Peyer's patch (tissue), 4 donors: ENCODE data around the gene NAT10. TPM values are rescaled to one million over a fixed set of nuclear protein-coding genes. Genes with fewer than 3 reads are reported as not detected.

Source experiments
- DNase-seq, 3 donors: peaks; one replicate each; pipeline ENCODE4 v3.0.0-alpha.2; 2017 to 2019
- H3K27ac ChIP-seq, 4 donors: fragments of 200-600 bp; sonication (generic); one replicate each; pipeline ENCODE4 v1.5.1; 2016 to 2019
- H3K27me3 ChIP-seq, 2 donors: fragments of 200-600 bp; sonication (generic); one replicate each; pipeline ENCODE4 v1.5.1; 2019
- H3K36me3 ChIP-seq, 3 donors: fragments of 200-600 bp; sonication (generic); one replicate each; pipeline ENCODE4 v1.5.1; 2016 to 2019
- H3K4me1 ChIP-seq, 4 donors: fragments of 200-600 bp; sonication (generic); one replicate each; pipeline ENCODE4 v1.5.1; 2016 to 2019
- H3K4me3 ChIP-seq, 4 donors: fragments of 200-600 bp; sonication (generic); 1 replicate in 3 of 4; 2 replicates in 1 of 4; pipeline ENCODE4 v1.5.1; 2016 to 2019; ENCODE audit warnings: mild to moderate bottlenecking in 1 of 4
- H3K9me3 ChIP-seq, 4 donors: fragments of 200-600 bp; sonication (generic); one replicate each; pipeline ENCODE4 v1.5.1; 2016 to 2019; ENCODE audit warnings: mild to moderate bottlenecking in 1 of 4
- POLR2A ChIP-seq, 2 donors: fragments of 450-650 bp; IDR thresholded peaks; one replicate each; pipeline ENCODE4 v1.5.1; 2017; ENCODE audit warnings: antibody characterized with exemption in 2 of 2, mild to moderate bottlenecking in 2 of 2, moderate library complexity in 2 of 2
- total RNA-seq, 4 donors: library from RNA; depleted of rRNA; stranded (reverse); fragments of >200 nt; gene quantifications; one replicate each; pipeline ENCODE4 v1.1.0, GENCODE V29; 2016
- TF ChIP-seq, protein P1 (sequence below), 6 experiments: fragments of 450-650 bp in 4 of 6; fragments of 200-600 bp in 2 of 6; sonication (generic) in 1 of 6; IDR thresholded peaks; one replicate each; pipeline ENCODE4 v1.5.1; 2017 to 2019; ENCODE audit warnings: antibody characterized with exemption in 6 of 6, mild to moderate bottlenecking in 3 of 6, moderate library complexity in 1 of 6

NAT10 gene
- total RNA-seq, 4 donors from 2014 or later = 13.3 to 56.9 (median 24.2) TPM

DNA sequence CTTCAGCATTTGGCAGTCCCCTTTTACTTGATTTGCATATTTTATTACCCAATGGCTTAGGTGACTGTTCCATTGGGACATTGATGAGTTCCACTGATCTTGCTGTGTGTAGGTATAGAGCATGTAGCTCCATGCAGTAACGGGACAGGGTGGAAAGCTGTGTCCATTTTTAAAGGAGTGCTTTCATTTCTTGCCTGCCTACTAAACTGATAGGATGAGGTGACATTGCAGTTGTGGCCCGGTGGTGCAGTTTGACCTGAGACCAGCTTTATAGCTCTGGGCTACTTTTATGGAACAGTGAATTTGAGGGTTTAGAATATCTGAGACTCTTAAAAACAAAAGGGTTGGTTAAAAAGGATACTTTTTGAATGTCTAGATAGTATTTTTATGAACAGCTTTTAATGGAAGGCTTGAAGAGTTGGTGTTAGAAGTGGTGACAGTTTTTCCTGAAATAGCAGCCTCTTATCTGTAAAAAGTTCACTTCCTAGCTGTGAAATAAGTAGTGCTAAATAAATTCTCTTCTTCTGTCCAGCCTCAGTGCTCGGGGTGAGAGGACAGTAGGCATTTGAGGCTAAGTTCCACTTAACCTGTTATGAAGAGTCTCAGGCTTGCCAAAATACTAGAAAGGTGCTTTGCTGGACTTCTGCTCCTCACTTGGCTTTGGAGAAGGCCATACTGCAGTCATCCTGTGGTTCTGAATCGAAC lies 27.0 kb downstream of the NAT10 start:
- Histone ChIP-seq H3K4me1 (no peaks in the 10 kb centered on the region), H3K9me3 (no peaks in the 10 kb centered on the region), H3K4me3 (no peak overlapping the region), H3K36me3 (peaks cover 0 to 89% (median 3%) of the 10 kb centered on the region in 3 donors), H3K27me3 (no peaks in the 10 kb centered on the region), H3K27ac (no peak overlapping the region)
- DNase-seq = no peak
- no peak for TF ChIP-seq POLR2A (IDR thresholded peaks at IDR 0.05)
- TF ChIP-seq, protein P1, sequence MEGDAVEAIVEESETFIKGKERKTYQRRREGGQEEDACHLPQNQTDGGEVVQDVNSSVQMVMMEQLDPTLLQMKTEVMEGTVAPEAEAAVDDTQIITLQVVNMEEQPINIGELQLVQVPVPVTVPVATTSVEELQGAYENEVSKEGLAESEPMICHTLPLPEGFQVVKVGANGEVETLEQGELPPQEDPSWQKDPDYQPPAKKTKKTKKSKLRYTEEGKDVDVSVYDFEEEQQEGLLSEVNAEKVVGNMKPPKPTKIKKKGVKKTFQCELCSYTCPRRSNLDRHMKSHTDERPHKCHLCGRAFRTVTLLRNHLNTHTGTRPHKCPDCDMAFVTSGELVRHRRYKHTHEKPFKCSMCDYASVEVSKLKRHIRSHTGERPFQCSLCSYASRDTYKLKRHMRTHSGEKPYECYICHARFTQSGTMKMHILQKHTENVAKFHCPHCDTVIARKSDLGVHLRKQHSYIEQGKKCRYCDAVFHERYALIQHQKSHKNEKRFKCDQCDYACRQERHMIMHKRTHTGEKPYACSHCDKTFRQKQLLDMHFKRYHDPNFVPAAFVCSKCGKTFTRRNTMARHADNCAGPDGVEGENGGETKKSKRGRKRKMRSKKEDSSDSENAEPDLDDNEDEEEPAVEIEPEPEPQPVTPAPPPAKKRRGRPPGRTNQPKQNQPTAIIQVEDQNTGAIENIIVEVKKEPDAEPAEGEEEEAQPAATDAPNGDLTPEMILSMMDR (IDR thresholded peaks at IDR 0.05) = no peak

GRCh38 chr11:34134765-34135164 lies 29.3 kb downstream of the NAT10 start:
- Histone ChIP-seq H3K4me3 (no peak overlapping the region), H3K36me3 (peaks cover 0 to 93% (median 3%) of the 10 kb centered on the region in 3 donors), H3K4me1 (no peaks in the 10 kb centered on the region), H3K27ac (no peak overlapping the region), H3K27me3 (no peaks in the 10 kb centered on the region), H3K9me3 (no peaks in the 10 kb centered on the region)
- TF ChIP-seq, protein P1 (IDR thresholded peaks at IDR 0.05) = no peak
- TF ChIP-seq POLR2A (IDR thresholded peaks at IDR 0.05) = no peak
- no peak for DNase-seq

GRCh38 chr11:34135439-34135838 lies 30.0 kb downstream of the NAT10 start:
- Histone ChIP-seq H3K4me1 (no peaks in the 10 kb centered on the region), H3K27me3 (no peaks in the 10 kb centered on the region), H3K36me3 (peaks cover 0 to 97% (median 3%) of the 10 kb centered on the region in 3 donors), H3K4me3 (no peak overlapping the region), H3K9me3 (no peaks in the 10 kb centered on the region), H3K27ac (no peak overlapping the region)
- TF ChIP-seq POLR2A (IDR thresholded peaks at IDR 0.05) = no peak
- TF ChIP-seq, protein P1 (IDR thresholded peaks at IDR 0.05) = no peak
- no peak for DNase-seq

- no peaks in the 10 kb centered on the region for H3K9me3 ChIP-seq
- peaks cover 0 to 97% (median 3%) of the 10 kb centered on the region in 3 donors for H3K36me3 ChIP-seq
- no peak for TF ChIP-seq POLR2A (IDR thresholded peaks at IDR 0.05)
- TF ChIP-seq, protein P1 (IDR thresholded peaks at IDR 0.05) = no peak
- no peaks in the 10 kb centered on the region for H3K4me1 ChIP-seq
- no peak for DNase-seq
- no peak overlapping the region for H3K4me3 ChIP-seq
- no peaks in the 10 kb centered on the region for H3K27me3 ChIP-seq
- H3K27ac ChIP-seq = no peak overlapping the region
These were observed 31.0 kb downstream of the NAT10 start for GRCh38 chr11:34136420-34136819.

- TF ChIP-seq, protein P1 (IDR thresholded peaks at IDR 0.05) = no peak
- H3K4me3 ChIP-seq = no peak overlapping the region
These were observed 33.9 kb downstream of the NAT10 start for GRCh38 chr11:34139346-34139745.

More at GRCh38 chr11:34139346-34139745, 33.9 kb downstream of the NAT10 start:
- Histone ChIP-seq H3K27ac (no peak overlapping the region), H3K4me1 (no peaks in the 10 kb centered on the region), H3K27me3 (no peaks in the 10 kb centered on the region), H3K9me3 (no peaks in the 10 kb centered on the region), H3K36me3 (peaks cover 0 to 99% (median 0%) of the 10 kb centered on the region in 3 donors)
- DNase-seq = peak in 1 of 3 donors; percentile 44
